PC-3 (cell line): ENCODE data around the gene ATF6. TPM values are rescaled to one million over a fixed set of nuclear protein-coding genes. Genes with fewer than 3 reads are reported as not detected.

Experiments
- ATAC-seq: fragments of 200-7000 bp; cut with Tn5 transposase; 2 replicates; pipeline ENCODE4 v1.9.1; 2020; ENCODE audit warnings: mild to moderate bottlenecking, moderate library complexity
- BruUV-seq: library from RNA; stranded (reverse); fragments of 400-500 nt; replicated peaks from 2 replicates; lab custom pipeline; 2021; lab: Mats Ljungman, UMichigan
- CTCF ChIA-PET: fragments of 300-600 bp; sonication (Branson Sonifier 250); formaldehyde crosslinking; loops from one replicate; lab custom pipeline; 2022; ENCODE audit warnings: antibody characterized with exemption; lab: Charles Lee
- POLR2A ChIA-PET: fragments of 300-600 bp; sonication (Branson Sonifier 250); formaldehyde crosslinking; loops from one replicate; lab custom pipeline; 2022; ENCODE audit warnings: antibody characterized with exemption; ENCODE audit not compliant: unreplicated experiment; lab: Charles Lee
- DNase-seq: peaks from one replicate; pipeline ENCODE4 v3.0.0-alpha.2; 2015
- H2AFZ ChIP-seq: fragments of 300-600 bp; sonication (generic); 2 replicates; pipeline ENCODE4 v1.6.0; 2016; ENCODE audit warnings: antibody characterized with exemption, low read length
- H3F3A ChIP-seq: fragments of 300-600 bp; sonication (generic); one replicate; pipeline ENCODE4 v1.6.0; 2017; ENCODE audit warnings: antibody characterized with exemption, low read length, control low read depth, mild to moderate bottlenecking; ENCODE audit not compliant: unreplicated experiment
- H3K27ac ChIP-seq: fragments of 300-600 bp; sonication (generic); 2 replicates; pipeline ENCODE4 v1.5.1; 2016; ENCODE audit warnings: mild to moderate bottlenecking, low read length
- H3K27me3 ChIP-seq: fragments of 300-600 bp; sonication (generic); 2 replicates; pipeline ENCODE4 v1.6.1; 2016; ENCODE audit warnings: low read length, mixed read lengths
- H3K36me3 ChIP-seq: fragments of 300-600 bp; sonication (generic); 2 replicates; pipeline ENCODE4 v1.6.1; 2016; ENCODE audit warnings: low read depth, mixed run types, low read length, mixed read lengths
- H3K4me1 ChIP-seq: fragments of 300-600 bp; sonication (generic); 2 replicates; pipeline ENCODE4 v1.5.1; 2016; ENCODE audit warnings: low read length; ENCODE audit not compliant: insufficient read depth
- H3K4me2 ChIP-seq: fragments of 300-600 bp; sonication (generic); 2 replicates; pipeline ENCODE4 v1.6.0; 2016; ENCODE audit warnings: low read length
- H3K4me3 ChIP-seq: fragments of 300-600 bp; sonication (generic); 2 replicates; pipeline ENCODE4 v1.5.1; 2016; ENCODE audit warnings: mild to moderate bottlenecking, low read length, mixed read lengths
- H3K79me2 ChIP-seq: fragments of 300-600 bp; sonication (generic); 2 replicates; pipeline ENCODE4 v1.6.1; 2017; ENCODE audit warnings: low read length, mixed read lengths
- H3K9ac ChIP-seq: fragments of 300-600 bp; sonication (generic); 2 replicates; pipeline ENCODE4 v1.6.0; 2016; ENCODE audit warnings: mild to moderate bottlenecking, low read length
- H3K9me2 ChIP-seq: fragments of 300-600 bp; sonication (generic); replicated peaks from 2 replicates; pipeline ENCODE4 v1.6.1; 2016; ENCODE audit warnings: mixed run types, low read length, mixed read lengths
- H3K9me3 ChIP-seq: fragments of 300-600 bp; sonication (generic); 2 replicates; pipeline ENCODE4 v1.6.1; 2016; ENCODE audit warnings: low read length, mixed read lengths
- H4K20me1 ChIP-seq: fragments of 300-600 bp; sonication (generic); 2 replicates; pipeline ENCODE4 v1.6.1; 2016; ENCODE audit warnings: low read length, mixed read lengths
- EZH2 ChIP-seq: fragments of 300-600 bp; sonication (generic); IDR thresholded peaks from one replicate; pipeline ENCODE4 v1.6.1; 2017; ENCODE audit warnings: antibody characterized with exemption, mild to moderate bottlenecking, low read length; ENCODE audit not compliant: unreplicated experiment
- EZH2phosphoT487 ChIP-seq: fragments of 300-600 bp; sonication (generic); IDR thresholded peaks from 2 replicates; pipeline ENCODE4 v1.6.1; 2018; ENCODE audit warnings: mild to moderate bottlenecking, antibody characterized with exemption, low read length, borderline replicate concordance
- intact Hi-C: fragments of 100-400 bp; cut with micrococcal nuclease; formaldehyde crosslinking; loops from 2 replicates; pipeline ENCODE4 v1.9.0; 2023
- total RNA-seq: library from RNA; depleted of rRNA; stranded (reverse); fragments of >200 nt; gene quantifications from 2 replicates; pipeline ENCODE4 v1.2.3, GENCODE V29; 2014
- TF ChIP-seq, protein P1 (sequence below): fragments of 300-600 bp; sonication (generic); conservative IDR thresholded peaks from 2 replicates; pipeline ENCODE4 v1.5.1; 2017; ENCODE audit warnings: antibody characterized with exemption, low read depth, mild to moderate bottlenecking, low read length

The ATF6 gene
- total RNA-seq, 1 experiment from 2014 or later: 19.7 TPM

DNA sequence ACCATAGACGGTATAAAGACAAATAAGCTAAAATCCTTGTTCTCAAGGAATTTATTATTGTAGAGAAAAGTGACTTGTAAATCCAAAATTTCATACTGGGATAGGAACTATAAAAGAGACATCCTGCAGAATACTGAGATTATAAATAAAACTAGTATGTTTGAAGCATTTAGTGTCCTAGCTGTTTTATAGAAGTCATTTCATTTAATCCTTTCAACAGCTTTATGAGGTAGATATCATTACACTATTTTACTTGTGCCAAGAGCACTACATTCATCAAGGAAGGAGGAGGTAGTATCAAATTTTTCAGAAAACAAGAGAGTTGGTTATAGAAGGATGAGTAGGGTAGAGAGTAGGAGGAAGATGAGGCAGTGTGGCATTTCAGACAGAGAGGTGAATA lies 119.6 kb downstream of the ATF6 start:
- Histone ChIP-seq H3K4me2 (no peak overlapping the region), H3K9ac (no peak overlapping the region), H2AFZ (no peak overlapping the region), H3K4me1 (peaks cover 23% of the 10 kb centered on the region), H3K36me3 (no peaks in the 10 kb centered on the region), H3F3A (peaks cover 5% of the 10 kb centered on the region), H3K4me3 (no peak overlapping the region), H3K9me3 (no peaks in the 10 kb centered on the region), H3K9me2 (no peaks in the 10 kb centered on the region), H3K79me2 (no peaks in the 10 kb centered on the region), H3K27me3 (no peaks in the 10 kb centered on the region), H4K20me1 (no peaks in the 10 kb centered on the region), H3K27ac (no peak overlapping the region)
- no peak for DNase-seq
- no peak for TF ChIP-seq EZH2
- TF ChIP-seq, protein P1, sequence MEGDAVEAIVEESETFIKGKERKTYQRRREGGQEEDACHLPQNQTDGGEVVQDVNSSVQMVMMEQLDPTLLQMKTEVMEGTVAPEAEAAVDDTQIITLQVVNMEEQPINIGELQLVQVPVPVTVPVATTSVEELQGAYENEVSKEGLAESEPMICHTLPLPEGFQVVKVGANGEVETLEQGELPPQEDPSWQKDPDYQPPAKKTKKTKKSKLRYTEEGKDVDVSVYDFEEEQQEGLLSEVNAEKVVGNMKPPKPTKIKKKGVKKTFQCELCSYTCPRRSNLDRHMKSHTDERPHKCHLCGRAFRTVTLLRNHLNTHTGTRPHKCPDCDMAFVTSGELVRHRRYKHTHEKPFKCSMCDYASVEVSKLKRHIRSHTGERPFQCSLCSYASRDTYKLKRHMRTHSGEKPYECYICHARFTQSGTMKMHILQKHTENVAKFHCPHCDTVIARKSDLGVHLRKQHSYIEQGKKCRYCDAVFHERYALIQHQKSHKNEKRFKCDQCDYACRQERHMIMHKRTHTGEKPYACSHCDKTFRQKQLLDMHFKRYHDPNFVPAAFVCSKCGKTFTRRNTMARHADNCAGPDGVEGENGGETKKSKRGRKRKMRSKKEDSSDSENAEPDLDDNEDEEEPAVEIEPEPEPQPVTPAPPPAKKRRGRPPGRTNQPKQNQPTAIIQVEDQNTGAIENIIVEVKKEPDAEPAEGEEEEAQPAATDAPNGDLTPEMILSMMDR: no peak
- TF ChIP-seq EZH2phosphoT487: no peak
- peak; percentile 8; the same call in 1 of the 2 replicates for ATAC-seq
- ChIA-PET CTCF (no interaction called here), POLR2A (no interaction called here)
- intact Hi-C loops: loop anchor here (2.0 to 5.0 kb wide), 3 partner anchors 21 to 152 kb away; partner anchors contain the start of gene OLFML2B
- BruUV-seq: no TSS peak

DNA sequence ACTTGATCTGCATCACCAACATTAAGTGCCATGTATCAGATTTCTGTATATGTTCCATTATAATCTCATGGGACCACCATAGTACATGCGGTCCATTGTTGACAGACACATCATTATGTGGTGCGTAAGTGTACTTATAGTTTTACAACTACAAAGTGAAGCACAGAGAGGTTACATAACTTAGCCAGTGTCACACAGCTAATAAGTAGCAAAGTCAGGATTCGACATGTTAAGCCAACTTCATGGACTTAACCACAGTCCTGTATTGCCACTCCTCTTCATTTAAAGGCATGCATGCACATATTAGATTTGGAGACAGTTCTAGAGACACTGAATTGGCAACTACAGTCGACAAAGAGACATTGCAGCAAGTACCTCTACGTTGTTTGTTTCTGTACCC lies 120.5 kb downstream of the ATF6 start:
- DNase-seq (no peak), ATAC-seq (no peak)
- Histone ChIP-seq H3K9ac (no peak overlapping the region), H3K4me3 (no peak overlapping the region), H3K9me2 (no peaks in the 10 kb centered on the region), H4K20me1 (no peaks in the 10 kb centered on the region), H3K79me2 (no peaks in the 10 kb centered on the region), H3K27me3 (no peaks in the 10 kb centered on the region), H3K4me1 (peaks cover 23% of the 10 kb centered on the region), H3F3A (peaks cover 5% of the 10 kb centered on the region), H2AFZ (no peak overlapping the region), H3K27ac (no peak overlapping the region), H3K9me3 (no peaks in the 10 kb centered on the region), H3K4me2 (no peak overlapping the region), H3K36me3 (no peaks in the 10 kb centered on the region)
- BruUV-seq: no TSS peak
- TF ChIP-seq EZH2: no peak
- ChIA-PET CTCF (no interaction called here), POLR2A (no interaction called here)
- intact Hi-C loops: loop anchor here (5.0 kb wide), 2 partner anchors 136 to 151 kb away; partner anchors contain the start of gene OLFML2B

DNA sequence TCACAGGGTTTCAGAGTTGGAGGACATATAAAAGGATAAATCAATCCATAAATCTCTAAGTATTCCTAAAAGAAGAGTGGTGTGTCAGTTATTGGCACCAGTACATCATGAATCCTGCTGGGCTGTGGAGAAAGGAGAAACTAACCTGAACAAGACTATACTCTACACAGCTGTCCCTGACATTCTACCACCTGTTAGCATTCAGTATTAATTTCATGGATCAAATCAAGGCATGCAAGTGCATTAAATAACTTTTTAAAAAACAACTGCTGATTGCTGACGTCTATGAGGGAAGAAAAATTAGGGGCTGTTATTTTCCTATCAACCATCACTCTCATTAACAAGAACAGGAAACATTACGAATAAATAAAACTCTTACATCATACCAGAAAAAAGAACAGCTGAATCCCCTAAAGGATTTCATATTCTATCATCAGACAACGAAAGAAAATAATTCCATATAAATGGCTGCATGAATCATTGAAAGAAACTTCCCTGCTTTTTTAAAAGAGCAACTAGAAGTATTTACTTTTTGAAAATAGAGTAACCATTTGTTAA lies 121.7 kb downstream of the ATF6 start:
- H3K9ac ChIP-seq: no peak overlapping the region
- TF ChIP-seq, protein P1: no peak
- TF ChIP-seq EZH2: no peak
- DNase-seq (no peak), ATAC-seq (no peak)
- peaks cover 5% of the 10 kb centered on the region for H3F3A ChIP-seq
- no peaks in the 10 kb centered on the region for H3K9me2 ChIP-seq
- H3K27ac ChIP-seq: no peak overlapping the region
- no peaks in the 10 kb centered on the region for H3K79me2 ChIP-seq
- no peaks in the 10 kb centered on the region for H3K9me3 ChIP-seq
- no peak overlapping the region for H2AFZ ChIP-seq
- no peak overlapping the region for H3K4me3 ChIP-seq
- BruUV-seq: no TSS peak
- no peaks in the 10 kb centered on the region for H4K20me1 ChIP-seq
- no peaks in the 10 kb centered on the region for H3K27me3 ChIP-seq
- CTCF ChIA-PET: no interaction called here
- H3K36me3 ChIP-seq: no peaks in the 10 kb centered on the region
- POLR2A ChIA-PET: no interaction called here
- H3K4me1 ChIP-seq: peaks cover 23% of the 10 kb centered on the region
- intact Hi-C loops: loop anchor here (5.0 kb wide), 2 partner anchors 134 to 149 kb away; partner anchors contain the start of gene OLFML2B
- H3K4me2 ChIP-seq: no peak overlapping the region
